Testis (tissue), 3 donors: ENCODE results near the gene ZBTB40. TPM values are rescaled to one million over a fixed set of nuclear protein-coding genes. Genes with fewer than 3 reads are reported as not detected.

Experiments used
- DNase-seq: peaks from one replicate; pipeline ENCODE4 v3.0.0-alpha.2; 2019
- H3K27ac ChIP-seq, 2 donors: fragments of 200-600 bp; sonication (generic); one replicate each; pipeline ENCODE4 v1.5.1; 2019
- H3K27me3 ChIP-seq: fragments of 200-600 bp; sonication (generic); one replicate; pipeline ENCODE4 v1.5.1; 2019
- H3K36me3 ChIP-seq: fragments of 200-600 bp; sonication (generic); one replicate; pipeline ENCODE4 v1.5.1; 2017; ENCODE audit warnings: low read depth; ENCODE audit errors: missing control alignments
- H3K4me1 ChIP-seq: fragments of 200-600 bp; sonication (generic); one replicate; pipeline ENCODE4 v1.5.1; 2019
- H3K4me3 ChIP-seq, 2 donors: fragments of 200-600 bp; sonication (generic); one replicate each; pipeline ENCODE4 v1.5.1; 2017 to 2019
- H3K9me3 ChIP-seq: fragments of 200-600 bp; sonication (generic); one replicate; pipeline ENCODE4 v1.5.1; 2017
- CTCF ChIP-seq, 3 experiments: fragments of 450-650 bp in 2 of 3; fragments of 200-600 bp in 1 of 3; sonication (generic) in 1 of 3; IDR thresholded peaks; one replicate each; pipeline ENCODE4 v1.5.1; 2016 to 2019; ENCODE audit warnings: antibody characterized with exemption in 3 of 3, mild to moderate bottlenecking in 2 of 3, moderate library complexity in 1 of 3
- POLR2A ChIP-seq: fragments of 450-650 bp; IDR thresholded peaks from one replicate; pipeline ENCODE4 v1.6.1; 2017; ENCODE audit warnings: antibody characterized with exemption, mild to moderate bottlenecking, moderate library complexity
- WGBS, 2 donors: methylation state at CpG; one replicate each; pipeline ENCODE4 v1.1.5; 2018; 5-methylcytosine and 5-hydroxymethylcytosine counted together
- intact Hi-C: fragments of 100-400 bp; cut with DNase I; formaldehyde crosslinking; loops from one replicate; pipeline ENCODE4 v1.15.1; 2023; ENCODE audit warnings: low total_unique reads
- polyA plus RNA-seq: library from polyadenylated mRNA; stranded (reverse); fragments of 350-450 nt; fragmentation: Illumina TruSeq; extraction: RNeasy Lipid Tissue Mini Kit (QIAGEN cat#74804); gene quantifications from one replicate; pipeline ENCODE4 v1.2.3, GENCODE V29; 2014; ENCODE audit warnings: low read depth, low replicate concordance; ENCODE audit not compliant: insufficient read depth
- total RNA-seq, 2 donors: library from RNA; depleted of rRNA; stranded (reverse); fragments of >200 nt; gene quantifications; one replicate each; pipeline ENCODE4 v1.2.3, GENCODE V29; 2016

Gene ZBTB40
- total and polyA plus RNA-seq, 3 donors from 2014 or later, result 15.6 to 28.6 (median 28.1) TPM

- H3K36me3 ChIP-seq, result no peaks in the 10 kb centered on the region
- H3K27ac ChIP-seq, result no peak overlapping the region
- no peak for DNase-seq
- no peaks in the 10 kb centered on the region for H3K27me3 ChIP-seq
- no peak for TF ChIP-seq CTCF (IDR thresholded peaks at IDR 0.05)
- TF ChIP-seq POLR2A, result no peak
- intact Hi-C loops, result no loop called here
- no peak overlapping the region for H3K4me3 ChIP-seq
- whole genome bisulfite sequencing, 2 donors, result 61 to 85% methylated on average over 22 to 24 of the region's 24 CpGs
- no peaks in the 10 kb centered on the region for H3K4me1 ChIP-seq
- no peaks in the 10 kb centered on the region for H3K9me3 ChIP-seq
Observed at GRCh38 chr1:22576617-22577016, 125.0 kb downstream of the ZBTB40 start.

- WGBS, 2 donors, result 69 to 81% methylated on average over 12 of the region's 12 CpGs
Observed at GRCh38 chr1:22578732-22579361, 127.2 kb downstream of the ZBTB40 start.

GRCh38 chr1:22579541-22580155, 128.0 kb downstream of the ZBTB40 start:
- H3K36me3 ChIP-seq, result no peaks in the 10 kb centered on the region
- no peaks in the 10 kb centered on the region for H3K27me3 ChIP-seq
- WGBS, 2 donors, result 38 to 39% methylated on average over 7 of the region's 7 CpGs
- no peaks in the 10 kb centered on the region for H3K4me1 ChIP-seq
- intact Hi-C loops, result no loop called here
- H3K27ac ChIP-seq, result no peak overlapping the region
- H3K4me3 ChIP-seq, result no peak overlapping the region
- H3K9me3 ChIP-seq, result no peaks in the 10 kb centered on the region
- DNase-seq, result no peak
- TF ChIP-seq CTCF (IDR thresholded peaks at IDR 0.05) (no peak), POLR2A (no peak)

More at GRCh38 chr1:22578732-22579361, 127.2 kb downstream of the ZBTB40 start:
- no peaks in the 10 kb centered on the region for H3K9me3 ChIP-seq
- H3K27me3 ChIP-seq, result no peaks in the 10 kb centered on the region
- no peak overlapping the region for H3K27ac ChIP-seq
- intact Hi-C loops, result no loop called here
- H3K4me1 ChIP-seq, result no peaks in the 10 kb centered on the region
- TF ChIP-seq CTCF (IDR thresholded peaks at IDR 0.05) (no peak), POLR2A (no peak)
- DNase-seq, result no peak
- no peak overlapping the region for H3K4me3 ChIP-seq
- no peaks in the 10 kb centered on the region for H3K36me3 ChIP-seq

Other genes starting within 250 kb of the ZBTB40 start
- 1 to 10 TPM; 5.2 to 6.0 TPM for gene EPHA8, start 111.6 kb downstream of the ZBTB40 start, total RNA-seq
- 2.3 TPM for gene EPHA8, start 111.6 kb downstream of the ZBTB40 start, polyA plus RNA-seq
- gene C1QA, start 184.8 kb downstream of the ZBTB40 start, total RNA-seq, result 10 to 100 TPM in 1 of 2 donors, 1 to 10 TPM in 1; 8.7 to 29.8 TPM
- 142 TPM for gene C1QA, start 184.8 kb downstream of the ZBTB40 start, polyA plus RNA-seq
- gene C1QC, start 191.8 kb downstream of the ZBTB40 start, total RNA-seq, result 10 to 100 TPM in 1 of 2 donors, 1 to 10 TPM in 1; 8.6 to 36.8 TPM
- gene C1QC, start 191.8 kb downstream of the ZBTB40 start, polyA plus RNA-seq, result 108 TPM
- gene C1QB, start 201.4 kb downstream of the ZBTB40 start, total RNA-seq, result 10 to 100 TPM; 16.8 to 66.0 TPM
- 155 TPM for gene C1QB, start 201.4 kb downstream of the ZBTB40 start, polyA plus RNA-seq